Pons (tissue), 1 donor: ENCODE data around the gene ZNF891.

Experiments used
- DNase-seq: peaks from one replicate; pipeline ENCODE4 v3.0.0-alpha.2; 2016; ENCODE audit warnings: low spot score

Gene ZNF891

GRCh38 chr12:133130038-133130807, at the start of gene ZNF891, which contains the start of gene ZNF10:
Gene ZNF891 (minus strand): TSS chr12:133130274. CDS start chr12:133121918, 8,356 bp downstream.
Gene ZNF10 (plus strand): TSS chr12:133130627. CDS start chr12:133144493, 13,866 bp downstream.
- DNase-seq: peak; percentile 89

GRCh38 chr12:133174901-133175300, 44.8 kb upstream of the ZNF891 start:
- no peak for DNase-seq

GRCh38 chr12:133172491-133172890, 42.4 kb upstream of the ZNF891 start:
- DNase-seq: no peak

GRCh38 chr12:133165776-133166175, 35.7 kb upstream of the ZNF891 start:
- DNase-seq: no peak

DNA sequence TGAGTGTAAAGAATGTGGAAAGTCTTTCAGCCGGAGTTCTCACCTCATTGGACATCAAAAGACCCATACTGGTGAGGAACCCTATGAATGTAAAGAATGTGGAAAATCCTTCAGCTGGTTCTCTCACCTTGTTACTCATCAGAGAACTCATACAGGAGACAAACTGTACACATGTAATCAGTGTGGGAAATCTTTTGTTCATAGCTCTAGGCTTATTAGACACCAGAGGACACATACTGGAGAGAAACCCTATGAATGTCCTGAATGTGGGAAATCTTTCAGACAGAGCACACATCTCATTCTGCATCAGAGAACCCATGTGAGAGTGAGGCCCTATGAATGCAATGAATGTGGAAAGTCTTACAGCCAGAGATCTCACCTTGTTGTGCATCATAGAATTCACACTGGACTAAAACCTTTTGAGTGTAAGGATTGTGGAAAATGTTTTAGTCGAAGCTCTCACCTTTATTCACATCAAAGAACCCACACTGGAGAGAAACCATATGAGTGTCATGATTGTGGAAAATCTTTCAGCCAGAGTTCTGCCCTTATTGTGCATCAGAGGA, 26.1 kb upstream of the ZNF891 start:
- no peak for DNase-seq

GRCh38 chr12:133145981-133146380, 15.9 kb upstream of the ZNF891 start:
- no peak for DNase-seq

GRCh38 chr12:133135747-133136146, 5.7 kb upstream of the ZNF891 start:
- DNase-seq: no peak

DNA sequence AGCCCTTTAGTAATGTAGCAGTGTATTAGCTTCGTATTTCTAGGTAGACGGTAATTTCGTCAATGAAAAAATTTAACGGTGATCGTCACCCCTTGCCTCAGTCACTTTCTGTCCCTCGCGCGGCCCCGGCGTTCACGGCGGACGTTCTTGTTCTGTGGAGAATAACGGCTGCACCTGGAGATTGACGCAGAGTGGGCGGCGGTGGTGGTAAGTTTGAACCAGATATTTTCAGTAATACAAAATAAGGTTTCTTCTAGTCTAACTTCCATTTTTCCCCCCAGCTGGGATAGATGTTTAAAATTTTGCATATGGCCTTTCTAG, 694 bp upstream of the ZNF891 start:
- no peak for DNase-seq

DNA sequence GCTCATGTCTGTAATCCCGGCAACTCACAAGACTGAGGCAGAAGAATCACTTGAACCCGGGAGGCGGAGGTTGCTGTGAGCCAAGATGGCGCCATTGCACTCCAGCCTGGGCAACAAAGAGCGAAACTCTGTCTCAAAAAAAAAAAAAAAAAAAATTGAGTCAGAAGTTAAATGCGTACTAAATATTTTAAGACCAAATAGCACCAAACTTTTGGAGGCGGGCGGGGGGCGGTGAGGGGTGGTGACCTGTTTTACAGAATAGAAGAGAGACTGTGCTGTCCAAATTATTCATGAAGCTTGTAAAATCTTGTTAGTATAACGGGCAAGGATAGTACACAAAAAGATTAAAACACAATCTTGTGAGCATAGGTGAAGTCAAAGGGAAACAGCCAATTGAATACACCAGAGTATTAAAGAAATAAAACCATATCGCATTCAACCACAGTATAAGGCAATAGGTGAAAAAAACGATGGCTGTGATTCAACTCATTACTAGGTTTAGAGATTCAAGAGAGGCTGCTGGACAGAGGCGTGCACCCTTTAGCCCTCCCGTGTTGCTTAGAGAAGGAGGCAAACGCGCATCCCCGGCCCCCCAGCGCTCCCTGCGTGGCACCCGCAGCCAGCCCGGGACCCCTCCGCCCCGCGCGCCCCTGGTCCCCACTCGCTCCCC, 571 bp downstream of the ZNF891 start:
- no peak for DNase-seq

DNA sequence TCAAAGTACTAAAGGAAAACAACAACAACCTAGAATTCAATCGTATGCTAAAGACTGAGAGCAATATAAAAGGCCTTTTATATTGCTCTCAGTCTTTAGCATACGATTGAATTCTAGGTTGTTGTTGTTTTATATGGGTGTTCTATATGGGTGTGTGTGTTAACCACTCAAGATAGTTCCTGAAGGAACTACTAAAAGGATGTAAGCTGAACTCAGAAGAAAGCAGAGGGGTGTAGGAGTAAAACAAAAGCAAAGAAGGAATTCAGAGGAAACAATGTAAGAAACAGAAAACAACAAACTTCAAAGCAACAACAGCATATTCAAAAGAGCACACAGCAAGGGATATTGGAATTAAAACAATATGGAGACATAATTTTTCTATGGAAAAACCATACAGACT, 5.4 kb downstream of the ZNF891 start:
- no peak for DNase-seq

- no peak for DNase-seq
These were observed 9.5 kb downstream of the ZNF891 start for GRCh38 chr12:133120385-133121191.

DNA sequence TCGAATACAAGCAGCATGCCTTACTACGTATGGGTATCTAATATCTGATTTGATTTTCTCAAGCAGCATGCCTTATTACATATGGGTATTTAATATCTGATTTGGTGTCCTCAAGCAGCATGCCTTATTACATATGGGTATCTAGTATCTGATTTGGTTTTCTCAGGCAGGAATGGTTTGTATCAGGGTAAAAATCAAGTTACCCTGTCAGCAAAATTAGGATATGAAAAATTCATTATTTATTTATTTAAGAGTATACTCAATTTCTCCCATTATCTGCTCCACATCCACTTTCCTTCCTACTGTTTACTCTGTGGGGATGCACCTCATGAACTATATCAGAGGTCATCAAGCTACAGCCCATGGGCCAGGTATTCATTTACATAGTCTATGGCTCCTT, 21.9 kb downstream of the ZNF891 start:
- no peak for DNase-seq

DNA sequence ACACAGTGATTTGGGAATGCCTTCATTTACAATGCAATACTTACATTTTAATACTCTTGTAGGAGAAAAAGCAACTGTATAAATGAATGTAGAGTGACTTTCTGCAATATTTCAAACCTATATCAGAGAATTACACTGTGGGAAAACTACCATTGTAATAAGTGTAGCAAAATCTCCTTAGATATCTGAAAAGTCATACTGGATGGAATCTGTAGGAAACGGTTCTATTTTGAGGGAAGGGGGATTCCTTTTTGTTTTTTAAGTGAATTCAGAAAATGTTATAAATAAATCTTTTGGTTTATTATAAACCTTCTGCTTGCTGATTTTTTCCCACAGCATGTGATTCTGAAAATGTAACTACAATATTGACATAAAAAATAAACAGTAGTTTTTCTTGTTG, 23.0 kb downstream of the ZNF891 start:
- DNase-seq: no peak

DNA sequence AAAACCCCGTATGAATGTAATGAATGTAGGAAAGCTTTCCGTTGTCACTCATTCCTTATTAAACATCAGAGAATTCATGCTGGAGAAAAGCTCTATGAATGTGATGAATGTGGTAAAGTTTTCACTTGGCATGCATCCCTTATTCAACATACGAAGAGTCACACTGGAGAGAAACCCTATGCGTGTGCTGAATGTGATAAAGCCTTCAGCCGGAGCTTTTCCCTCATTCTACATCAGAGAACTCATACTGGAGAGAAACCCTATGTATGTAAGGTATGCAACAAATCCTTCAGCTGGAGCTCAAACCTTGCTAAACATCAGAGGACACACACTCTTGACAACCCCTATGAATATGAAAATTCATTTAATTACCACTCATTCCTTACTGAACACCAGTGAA, 23.8 kb downstream of the ZNF891 start:
- DNase-seq: no peak

DNA sequence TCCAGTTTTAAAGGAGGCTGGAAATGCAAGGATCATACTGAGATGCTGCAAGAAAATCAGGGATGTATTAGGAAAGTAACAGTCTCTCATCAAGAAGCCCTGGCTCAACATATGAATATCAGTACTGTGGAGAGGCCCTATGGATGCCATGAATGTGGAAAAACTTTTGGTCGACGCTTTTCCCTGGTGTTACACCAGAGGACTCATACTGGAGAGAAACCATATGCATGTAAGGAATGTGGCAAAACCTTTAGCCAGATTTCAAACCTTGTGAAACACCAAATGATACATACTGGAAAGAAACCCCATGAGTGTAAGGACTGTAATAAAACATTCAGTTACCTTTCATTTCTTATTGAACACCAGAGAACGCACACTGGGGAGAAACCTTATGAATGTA, 24.5 kb downstream of the ZNF891 start:
- no peak for DNase-seq

DNA sequence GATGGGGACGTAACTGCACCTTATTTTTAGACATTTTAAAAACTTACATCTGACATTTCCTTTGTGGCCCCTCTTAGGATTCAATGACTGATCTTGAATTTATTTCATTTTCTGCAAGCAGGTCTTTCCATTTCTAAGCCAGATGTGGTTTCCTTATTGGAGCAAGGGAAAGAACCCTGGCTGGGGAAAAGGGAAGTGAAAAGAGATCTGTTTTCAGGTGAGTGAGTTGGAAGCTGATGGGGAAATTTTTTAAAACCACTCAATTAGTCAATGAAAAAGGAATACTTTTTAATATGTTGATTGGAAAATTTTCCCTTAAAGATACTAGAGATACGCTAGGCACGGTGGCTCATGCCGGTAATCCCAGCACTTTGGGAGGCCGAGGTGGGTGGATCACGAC, 46.7 kb downstream of the ZNF891 start:
- no peak for DNase-seq

- DNase-seq: peak; percentile 6
These were observed 48.8 kb downstream of the ZNF891 start for GRCh38 chr12:133081159-133081780.

DNA sequence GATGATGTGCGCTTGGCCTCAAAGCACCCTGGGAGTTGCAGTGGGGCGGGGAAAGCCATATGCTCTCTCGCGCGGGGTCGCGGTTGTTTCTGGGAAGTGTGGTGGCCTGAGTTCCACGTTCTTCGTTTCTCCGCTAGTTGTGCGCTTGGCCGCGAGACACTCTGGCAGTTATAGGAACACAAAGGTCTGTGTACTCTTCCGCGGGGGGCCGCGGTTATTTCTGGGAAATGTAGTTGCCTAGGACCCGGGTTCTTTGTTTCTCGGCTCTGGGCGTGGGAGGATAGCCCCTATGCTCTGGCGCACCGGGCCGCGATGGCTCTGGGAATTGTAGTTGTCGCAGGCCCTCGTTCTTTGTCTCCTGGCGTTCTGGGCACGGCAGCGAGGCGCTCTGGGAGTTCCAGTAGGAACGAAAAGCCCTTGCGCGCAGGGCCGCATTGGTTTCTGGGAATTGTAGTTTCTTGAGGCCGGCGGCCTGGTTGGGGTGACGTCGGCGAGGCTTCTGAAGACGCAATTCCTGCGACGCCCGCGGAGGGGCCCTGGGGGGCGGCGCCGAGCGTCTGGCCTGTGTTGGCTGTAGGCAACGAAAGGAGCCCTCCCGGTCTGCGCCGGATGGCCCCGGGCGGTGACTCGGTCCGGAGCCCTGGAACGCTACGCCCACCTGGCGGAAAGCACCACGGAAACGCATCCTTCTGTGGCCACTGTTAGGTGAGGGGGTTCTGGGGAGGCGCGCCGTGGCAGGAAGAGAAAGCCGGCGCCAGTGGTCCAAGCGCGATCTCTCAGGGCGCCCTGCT, 49.5 kb downstream of the ZNF891 start, which contains the start of gene ZNF140:
ZNF140 (plus strand) TSS at position 556 of the 791 bp plus-strand sequence. CDS start 398 bp downstream, outside the sequence.
- DNase-seq: peak; percentile 98

DNA sequence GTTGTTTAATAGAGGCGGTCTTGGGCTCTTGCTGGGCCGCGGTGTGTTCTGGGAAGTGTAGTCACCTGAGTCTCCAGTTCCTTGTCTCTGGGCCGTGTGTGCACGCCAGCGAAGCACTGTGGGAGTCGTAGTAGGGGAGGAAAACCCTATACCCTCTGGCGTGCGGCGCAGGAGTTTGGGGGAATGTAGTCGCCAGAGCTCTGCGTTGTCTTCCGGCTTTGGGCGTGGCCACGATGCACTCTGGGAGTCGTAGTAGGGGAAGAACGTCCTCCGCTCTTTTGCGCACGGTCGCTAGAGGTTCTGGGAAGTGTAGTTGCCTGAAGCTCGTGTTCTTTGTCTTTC, 50.1 kb downstream of the ZNF891 start:
- peak; percentile 100 for DNase-seq

- DNase-seq: no peak
These were observed 56.2 kb downstream of the ZNF891 start for GRCh38 chr12:133073836-133074235.

GRCh38 chr12:133063556-133063955, 66.5 kb downstream of the ZNF891 start:
- DNase-seq: no peak
